ELR (cell line): ENCODE data around the gene ENOX2.
"Not testable (repeated sequence)": the region's sequence is repeated elsewhere in the genome, so short reads cannot be mapped to it uniquely, and the experiment has no call there.

Experiments
- DNase-seq: peaks from one replicate; pipeline ENCODE4 v3.0.0-alpha.2; 2015; ENCODE audit warnings: low read depth

The ENOX2 gene

DNA sequence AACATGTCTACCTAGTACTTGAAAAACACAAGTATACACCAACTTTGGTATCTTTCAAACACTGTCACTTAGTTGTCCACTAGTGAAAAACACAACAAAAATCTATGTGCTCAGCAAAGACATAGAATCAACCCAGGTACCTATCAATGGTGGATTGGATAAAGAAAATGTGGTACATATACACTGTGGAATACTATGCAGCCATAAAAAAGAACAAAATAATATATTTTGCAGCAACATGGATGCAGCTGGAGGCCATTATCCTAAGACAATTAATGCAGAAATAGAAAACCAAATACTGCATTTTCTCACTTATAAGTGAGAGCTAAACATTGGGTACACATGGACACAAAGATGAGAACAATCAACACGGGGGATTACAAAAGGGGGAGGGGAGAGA is 148.7 kb downstream of the ENOX2 start:
- DNase-seq = no peak

DNA sequence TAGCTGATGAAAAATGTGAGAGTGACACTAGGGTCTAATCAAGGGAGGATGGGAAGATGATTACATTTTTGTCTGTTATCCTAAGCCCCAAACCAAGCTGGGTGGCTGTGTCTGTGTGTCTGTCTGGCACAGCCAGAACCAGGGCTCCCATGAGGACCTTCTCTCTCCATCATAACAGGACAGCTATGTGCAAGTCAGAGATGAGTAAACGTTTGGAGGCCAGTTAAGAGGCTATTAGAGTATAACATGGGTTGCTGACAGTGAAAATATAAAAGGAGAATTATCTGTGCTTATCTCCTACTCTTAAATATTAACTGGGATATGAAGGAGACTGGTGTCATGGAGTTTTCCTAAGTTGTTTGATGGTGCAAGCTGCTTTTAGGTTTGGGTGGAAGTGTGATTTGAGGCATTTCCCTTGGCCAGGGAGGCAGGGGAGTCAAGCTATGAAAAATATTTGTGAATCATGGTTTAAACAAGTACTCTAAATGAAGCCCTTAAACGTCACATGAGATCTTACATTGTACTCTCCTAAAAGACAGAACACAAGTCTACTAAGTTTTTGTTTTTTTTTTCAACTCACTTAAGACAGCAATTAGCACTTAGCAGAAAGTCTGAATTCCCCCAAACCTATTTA is 156.2 kb downstream of the ENOX2 start:
- DNase-seq = no peak

DNA sequence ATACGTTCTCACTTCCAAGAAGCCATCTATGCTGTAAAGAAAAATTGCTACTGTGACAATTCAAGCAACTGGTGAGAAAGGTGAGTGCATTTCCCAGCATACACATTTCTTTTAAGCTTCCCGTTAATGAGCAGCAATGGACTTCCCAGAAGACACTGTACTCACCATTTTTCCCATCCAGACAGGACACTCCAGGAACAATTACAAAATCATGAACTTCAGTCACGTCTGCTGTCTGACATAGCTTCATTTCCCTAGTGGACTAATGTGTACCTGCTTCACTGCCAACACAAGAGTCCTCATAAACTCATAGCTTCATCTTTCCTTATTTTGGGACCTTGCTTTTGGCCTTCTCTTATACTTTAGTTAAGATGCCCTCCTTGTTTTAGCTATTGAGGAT is 156.9 kb downstream of the ENOX2 start:
- no peak for DNase-seq

DNA sequence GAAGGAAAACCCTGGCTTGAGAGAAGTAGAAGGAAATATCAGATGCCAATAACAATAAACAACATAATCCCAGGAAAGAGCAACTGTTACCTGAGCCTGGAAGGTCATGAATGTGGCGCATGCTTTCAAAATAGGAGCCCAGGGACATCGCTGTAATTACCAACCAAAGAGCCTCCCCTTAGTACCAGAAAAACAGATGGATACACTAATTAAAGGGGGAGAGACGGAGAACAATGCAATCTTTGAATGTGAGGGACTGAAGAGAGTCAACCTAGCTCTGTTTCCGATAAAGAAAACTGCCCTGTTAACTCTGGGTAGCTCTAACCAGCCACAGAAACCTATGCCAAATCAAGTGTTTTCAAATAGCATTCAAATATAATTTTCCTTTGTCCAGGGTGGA is 161.4 kb downstream of the ENOX2 start:
- no peak for DNase-seq

DNA sequence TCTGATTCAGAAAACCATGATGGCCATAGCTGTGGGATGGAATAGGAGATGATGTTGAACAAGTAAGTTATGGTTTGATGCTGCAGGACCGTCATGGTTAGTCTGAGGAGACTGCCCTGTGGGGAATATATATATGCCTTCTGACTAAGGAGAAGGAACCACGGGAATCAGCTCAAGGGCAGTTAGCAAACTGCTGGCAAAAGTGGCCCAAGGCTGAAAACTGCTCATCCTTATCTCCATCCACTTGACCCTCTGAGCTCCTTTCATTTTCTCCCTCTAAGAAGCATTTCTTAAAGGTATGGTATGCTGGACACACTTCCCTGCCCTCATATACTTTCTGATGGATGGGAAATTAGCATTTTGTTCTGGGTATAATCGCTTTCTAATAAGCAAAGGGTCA is 161.9 kb downstream of the ENOX2 start:
- DNase-seq = no peak

DNA sequence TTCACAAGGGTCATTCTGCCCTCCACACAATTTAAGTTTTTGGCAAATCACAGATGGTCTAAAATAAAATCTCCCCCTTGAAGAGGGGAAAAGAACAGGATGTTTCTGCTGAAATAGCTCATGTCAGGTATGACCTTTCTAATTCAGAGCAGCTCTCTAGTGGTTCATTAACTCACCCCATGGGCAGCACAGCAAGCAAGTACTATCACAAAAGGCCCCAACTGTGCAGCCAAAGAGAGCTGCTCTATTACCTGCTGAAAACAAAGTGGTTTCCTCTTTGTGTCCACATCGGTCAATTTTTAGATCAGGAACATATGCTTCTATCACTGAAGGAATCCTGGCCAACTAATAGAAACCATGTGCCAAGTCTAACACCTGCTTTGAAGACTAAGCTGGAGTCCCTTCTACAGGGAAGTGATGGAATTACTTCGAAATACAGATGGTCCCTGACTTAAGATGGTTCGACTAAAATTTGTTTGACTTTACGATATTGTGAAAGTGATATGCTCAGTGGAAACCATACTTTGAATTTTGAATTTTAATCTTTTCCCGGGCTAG is 164.3 kb downstream of the ENOX2 start:
- DNase-seq = no peak

DNA sequence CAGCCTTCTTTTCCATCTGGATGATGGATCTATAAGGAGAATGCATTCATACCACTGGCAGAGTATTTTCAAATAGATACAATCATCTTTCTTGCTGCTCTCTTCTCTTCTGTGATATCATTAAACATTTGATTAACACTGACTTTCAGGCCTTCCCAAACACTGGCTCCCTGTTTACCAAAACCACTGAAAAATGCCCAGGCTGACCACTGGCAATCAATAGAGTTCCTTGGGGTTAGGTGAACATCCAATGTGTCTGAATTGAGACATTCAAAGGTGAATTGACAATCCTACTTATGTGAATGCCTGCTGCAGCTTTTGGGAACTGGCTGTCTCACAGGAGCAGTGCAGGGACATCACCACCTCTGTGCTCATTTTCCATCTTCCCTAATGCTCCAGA is 168.3 kb downstream of the ENOX2 start:
- no peak for DNase-seq

DNA sequence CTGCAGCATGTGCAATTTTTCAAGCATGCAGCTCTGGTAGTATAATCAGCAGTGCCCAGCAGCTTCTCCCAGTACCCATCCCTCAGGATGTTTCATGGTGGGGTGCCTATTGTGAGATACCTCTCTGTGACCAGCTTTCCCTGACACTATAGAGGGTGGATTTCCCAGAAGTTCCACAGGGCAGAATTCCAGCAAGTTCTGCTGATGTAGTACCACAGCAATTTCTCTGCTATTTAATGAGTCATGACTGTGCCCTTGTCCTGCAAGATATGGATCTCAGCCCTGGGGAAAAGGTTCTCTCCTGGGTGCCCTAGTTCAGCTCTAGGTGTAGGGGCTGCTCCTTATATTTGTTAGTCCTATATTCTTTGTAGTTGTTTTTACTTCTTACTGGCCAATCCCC is 174.8 kb downstream of the ENOX2 start:
- DNase-seq = peak; percentile 74

DNA sequence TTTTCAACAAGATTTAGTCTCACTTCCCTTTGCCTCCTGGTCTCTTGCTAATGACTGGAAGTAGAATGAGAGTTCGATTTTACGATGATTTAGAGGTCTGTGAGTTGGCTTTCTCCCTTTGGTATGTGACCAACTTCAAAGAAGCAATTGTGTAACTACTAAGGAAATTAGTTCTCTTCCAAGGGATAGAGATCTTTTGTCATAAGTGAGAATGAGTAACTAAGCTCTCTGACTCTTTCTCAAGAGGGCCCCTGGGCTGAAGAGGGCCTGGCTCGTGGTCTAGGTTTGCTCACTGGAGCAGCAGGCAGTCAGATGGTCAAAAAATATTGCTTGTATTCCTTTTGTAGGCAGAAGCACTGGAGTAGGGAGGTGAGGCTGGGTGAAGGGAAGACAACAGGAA is 176.3 kb downstream of the ENOX2 start:
- peak; percentile 71 for DNase-seq

DNA sequence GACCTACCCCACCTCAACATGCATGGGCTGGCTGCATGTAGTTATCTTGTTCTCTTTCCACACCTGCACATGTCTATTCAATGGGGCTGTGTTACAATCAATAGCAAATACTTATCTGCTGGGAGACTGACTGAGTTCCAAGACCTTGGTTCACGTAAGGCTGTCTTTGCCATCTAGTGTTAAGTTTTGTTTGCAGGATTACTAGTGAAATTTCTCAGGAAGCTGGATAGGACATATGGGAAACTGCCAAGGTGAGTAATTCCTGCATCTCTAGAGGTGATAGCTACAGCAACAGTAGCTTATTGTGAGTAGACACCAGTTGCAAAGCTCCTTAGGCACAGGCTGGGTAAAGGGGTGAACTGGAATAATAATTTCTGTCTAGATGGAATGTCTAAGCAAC is 177.5 kb downstream of the ENOX2 start:
- DNase-seq = no peak

DNA sequence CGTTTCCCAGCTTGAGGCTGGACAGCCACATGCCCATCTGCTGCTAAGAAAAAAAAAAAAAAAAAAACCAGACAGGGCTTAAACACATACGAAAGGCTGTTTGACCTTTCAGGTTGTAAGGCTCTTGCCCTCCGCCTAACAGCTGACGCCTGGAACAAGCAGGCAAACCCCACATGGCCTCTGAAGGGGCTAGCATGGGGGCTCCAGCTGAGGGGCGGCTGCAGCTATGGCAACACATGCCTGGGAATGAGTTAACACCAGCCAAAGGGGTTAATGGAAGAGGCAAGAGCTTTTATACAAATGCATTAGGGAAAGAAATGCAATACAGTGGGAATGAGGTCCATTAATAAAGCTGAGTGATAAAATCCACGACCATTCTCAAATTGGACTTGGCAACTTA is 183.6 kb downstream of the ENOX2 start:
- DNase-seq = no peak

DNA sequence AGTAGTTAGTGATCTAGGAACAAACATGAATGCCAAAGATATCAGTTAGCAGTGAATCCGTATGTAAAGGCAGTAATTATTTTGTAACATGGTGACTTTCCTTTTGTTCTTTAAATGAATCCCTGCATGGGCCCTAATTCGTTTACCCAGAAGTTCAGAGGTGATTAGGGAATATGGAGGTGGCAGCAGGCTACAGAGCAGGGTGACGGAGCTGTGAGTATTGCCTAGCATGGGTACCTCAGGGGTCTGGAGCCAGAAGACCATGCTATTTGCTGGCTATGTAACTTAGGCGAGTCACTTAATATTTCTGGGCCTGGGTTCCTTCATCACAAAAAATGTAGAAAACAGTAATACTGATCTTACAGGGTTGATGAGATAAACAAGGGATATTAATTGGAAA is 184.9 kb downstream of the ENOX2 start:
- DNase-seq = no peak

DNA sequence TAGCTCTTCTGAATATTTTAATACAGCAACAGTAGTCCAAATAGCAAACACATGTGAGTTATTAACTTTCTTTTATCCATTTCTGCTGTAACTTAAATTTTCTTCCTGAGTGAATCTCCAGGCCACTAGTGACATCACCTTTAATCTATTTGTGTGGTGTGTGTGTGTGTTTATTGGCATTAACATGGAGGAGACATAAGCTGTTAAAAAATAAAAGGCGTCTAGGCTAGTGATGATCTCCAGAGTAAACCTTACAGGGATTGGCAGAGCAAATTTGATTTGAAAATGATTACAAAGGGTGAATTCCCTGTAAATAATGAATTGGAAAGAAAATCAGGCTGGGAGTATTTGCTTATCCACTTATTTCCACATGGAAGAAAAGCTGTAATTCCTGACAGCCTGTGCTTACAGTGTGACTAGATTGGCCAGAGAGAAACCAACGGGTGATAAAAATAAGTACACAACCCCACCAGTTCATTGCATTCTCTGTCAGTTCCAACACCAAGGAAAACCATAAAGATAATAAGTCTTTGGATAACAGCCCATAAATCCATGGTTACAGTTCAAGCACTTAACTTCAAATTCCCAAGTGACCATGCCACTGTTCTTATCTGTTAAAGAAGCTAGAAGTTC is 186.1 kb downstream of the ENOX2 start:
- no peak for DNase-seq

DNA sequence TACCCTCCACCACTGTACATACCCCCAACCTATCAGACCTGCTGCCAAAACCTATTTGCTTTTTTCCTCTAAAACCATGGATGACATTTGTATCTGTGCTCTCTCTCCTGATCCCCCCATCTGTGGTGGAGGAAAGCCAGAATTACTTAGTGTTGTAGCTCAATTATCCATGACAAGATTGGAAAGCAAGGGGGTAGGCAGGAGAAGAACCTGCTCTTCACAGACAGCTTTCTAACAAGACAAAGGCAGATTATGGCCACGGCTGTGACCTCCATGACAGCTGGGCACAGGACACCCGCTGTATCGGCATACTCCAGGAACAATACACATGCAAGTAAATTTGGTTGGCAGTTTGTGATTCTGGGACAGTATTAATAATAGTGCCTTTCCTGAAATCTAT is 186.7 kb downstream of the ENOX2 start:
- no peak for DNase-seq

DNA sequence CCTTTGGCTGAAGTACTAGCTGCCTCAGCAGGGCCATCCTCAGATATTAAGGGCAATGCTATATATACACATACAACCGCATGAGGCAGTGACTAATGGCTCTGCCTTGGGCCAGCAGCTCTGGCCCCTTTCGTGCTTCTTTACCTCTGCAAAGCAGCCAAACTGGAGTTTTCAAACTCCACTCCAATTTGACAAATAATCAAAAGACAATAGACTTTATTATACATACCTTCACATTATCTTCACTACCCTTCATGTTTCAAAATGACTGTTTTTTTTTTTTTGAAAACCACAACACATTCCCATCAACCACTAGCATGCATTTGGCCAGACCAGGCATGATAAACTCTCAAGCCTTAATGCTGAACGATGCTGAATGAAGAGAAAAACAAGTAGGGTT is 187.7 kb downstream of the ENOX2 start:
- no peak for DNase-seq

DNA sequence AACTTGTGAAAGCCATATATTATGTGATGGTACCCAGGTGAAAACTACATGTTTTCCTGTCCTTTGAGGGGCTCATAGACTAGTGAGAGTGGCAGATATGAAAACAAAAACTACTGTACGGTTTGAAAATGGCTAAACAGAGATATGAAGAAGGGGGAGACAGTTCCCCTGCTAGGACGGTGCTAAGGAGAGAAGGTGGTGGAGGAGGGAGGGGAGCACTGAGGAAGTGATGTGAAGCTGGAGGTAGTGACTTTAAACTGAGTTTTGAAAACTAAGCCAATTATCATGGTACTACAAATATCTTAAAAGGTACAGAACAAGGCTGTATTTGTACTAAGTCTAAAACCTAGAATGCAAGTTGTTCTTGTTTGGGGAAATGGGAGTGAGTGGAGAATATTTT is 188.3 kb downstream of the ENOX2 start:
- DNase-seq = no peak

DNA sequence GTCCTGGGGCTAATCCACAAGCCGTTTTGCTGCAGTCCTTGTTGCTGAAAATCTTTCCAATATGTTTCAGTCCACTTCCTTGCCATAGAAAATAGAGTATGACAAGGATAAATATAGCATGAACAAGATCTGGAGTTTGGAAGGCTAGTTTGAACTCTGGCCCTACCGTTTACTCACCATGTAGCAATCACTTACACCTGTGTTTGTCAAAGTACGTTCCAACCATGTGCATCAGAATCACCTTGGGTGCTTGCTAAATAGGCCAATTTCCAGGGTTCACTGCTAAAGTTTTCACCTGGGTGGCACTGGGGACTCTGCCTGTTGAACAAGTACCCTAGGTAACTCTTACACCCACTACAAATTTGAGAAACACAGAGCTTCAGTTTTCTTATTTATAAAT is 188.9 kb downstream of the ENOX2 start:
- no peak for DNase-seq

DNA sequence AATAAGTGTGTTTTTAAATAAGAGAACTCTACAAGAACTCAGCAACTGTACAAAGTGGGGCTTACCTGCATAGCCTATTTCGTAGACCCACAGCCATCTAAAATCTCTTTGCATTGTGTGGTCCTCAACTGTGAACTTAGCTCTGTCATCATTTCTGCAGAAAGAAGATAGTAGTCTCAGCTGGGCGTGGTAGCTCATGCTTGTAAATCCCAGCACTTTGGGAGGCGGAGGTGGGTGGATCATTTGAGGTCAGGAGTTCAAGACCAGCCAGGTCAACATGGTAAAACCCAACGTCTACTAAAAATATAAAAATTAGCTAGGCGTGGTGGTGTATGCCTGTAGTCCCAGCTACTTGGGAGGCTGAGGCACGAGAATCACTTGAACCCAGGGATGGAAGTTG is 193.8 kb downstream of the ENOX2 start:
- DNase-seq = not testable (repeated sequence)

DNA sequence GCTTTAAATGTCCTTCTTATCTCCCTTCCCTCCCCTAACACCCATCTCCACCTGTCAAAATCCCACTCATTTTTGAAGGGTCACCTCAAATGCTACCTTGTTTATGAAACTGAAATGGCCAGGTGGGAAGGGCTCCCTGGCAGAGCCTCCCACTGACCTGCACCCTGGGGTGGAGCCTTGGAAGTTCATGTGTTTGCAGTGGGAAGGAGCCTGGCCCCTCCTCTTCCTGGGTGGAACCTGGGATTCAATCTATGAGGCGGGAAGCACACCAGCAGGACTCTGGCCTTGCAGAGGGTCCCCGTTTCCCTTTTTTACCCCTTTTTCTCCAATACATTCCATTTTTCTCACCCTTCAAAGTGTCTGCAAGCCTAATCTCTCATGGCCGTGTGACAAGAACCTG is 197.4 kb downstream of the ENOX2 start:
- no peak for DNase-seq

DNA sequence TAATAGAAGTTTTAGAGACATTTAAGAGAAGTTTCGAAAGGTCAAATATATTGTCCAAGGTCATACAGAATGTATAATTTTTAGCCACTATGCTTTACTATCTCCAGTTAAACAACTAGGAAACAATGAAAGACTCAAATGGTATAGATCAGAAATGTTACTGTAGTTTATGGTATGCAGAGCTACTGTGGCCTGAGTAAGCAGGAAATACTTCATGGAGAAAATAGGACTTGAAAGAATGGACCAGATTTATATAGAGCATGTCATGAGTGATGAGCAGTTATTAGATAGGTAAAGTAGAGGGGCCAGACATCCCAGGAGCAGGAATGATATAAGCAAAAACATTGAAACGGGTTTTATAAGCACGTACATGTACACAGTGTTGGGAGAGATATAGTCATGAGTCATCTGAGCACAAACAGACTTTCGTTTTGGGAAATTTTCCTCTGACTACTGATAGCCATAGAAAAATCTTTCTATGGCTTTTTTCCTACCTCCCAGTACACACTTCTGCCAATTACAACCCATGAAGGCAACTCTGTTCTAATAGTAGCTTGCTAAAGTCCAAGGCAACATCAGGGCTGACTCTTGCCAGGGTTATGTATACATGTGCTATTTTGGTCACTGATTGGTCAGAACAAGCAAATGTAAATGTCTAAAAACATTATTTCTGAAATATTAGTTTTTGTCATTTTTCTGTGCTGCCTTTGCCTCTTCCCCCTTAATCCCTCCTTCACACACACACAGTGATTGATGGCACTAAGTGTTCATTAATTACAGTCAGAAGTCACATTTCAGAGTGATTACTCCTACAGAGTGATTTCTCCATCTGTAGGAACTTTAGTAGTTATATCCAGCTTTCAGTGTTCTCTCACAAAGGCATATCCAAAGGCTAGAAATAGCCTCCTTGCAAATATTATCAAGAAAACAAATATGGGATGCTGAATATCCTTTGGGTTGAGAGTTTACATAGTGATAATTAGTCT is 198.7 kb downstream of the ENOX2 start:
- DNase-seq = peak; percentile 49

DNA sequence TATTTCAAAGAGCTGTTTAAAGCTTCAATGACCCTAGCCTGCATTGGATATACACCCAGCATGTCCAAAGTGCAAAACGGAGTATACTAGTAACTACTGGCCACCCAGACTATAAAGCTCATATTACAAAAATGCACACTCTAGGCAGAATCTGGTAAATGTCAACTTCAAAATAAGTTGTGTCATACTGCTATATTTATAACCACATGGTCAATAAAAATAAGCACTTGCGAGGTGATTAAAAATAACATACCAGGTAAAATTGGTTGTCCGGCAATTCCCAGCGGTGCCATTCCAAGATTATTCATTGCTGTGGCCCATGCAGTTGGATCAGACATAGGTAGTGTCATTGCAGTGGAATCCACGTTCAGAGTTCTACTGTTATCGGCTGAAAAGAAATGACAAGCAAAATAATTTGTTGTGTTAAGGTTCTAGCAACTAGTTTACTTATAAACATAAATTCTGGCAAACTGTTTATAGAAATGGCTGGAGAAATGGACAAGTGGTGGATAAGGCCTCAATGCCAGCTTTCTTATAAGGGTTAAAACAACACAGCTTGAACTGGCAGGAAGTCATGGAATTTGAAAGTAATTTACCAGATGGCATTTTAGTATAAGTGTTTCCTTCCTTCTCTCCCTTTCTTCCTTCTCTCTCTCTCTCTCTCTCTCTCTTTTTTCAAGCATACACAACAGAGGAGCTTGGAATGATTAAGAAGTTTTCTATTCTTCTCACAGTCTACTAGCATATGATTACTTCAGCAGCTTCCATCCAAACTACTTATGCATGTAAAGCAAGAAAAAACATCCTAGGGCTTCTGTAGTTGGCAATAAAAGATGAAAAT is 199.9 kb downstream of the ENOX2 start:
- peak; percentile 13 for DNase-seq

DNA sequence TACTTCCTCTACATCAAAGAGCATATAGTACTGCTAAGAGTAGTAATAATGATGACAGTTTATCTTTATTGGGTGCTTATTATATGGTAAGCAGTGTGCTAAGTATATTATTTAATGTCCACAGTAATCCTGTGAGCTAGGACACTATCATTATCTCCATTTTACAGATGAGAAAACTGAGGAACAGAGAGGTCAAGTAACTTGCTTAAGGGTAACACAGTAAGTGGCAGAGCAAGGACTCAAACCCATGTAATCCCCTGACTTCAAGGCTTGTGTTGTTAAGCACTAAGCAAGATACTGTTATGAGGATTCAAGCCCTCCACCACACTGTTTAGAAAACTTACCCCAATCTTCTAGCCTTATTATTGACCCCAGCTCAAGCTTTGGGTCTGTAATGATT is 202.4 kb downstream of the ENOX2 start:
- DNase-seq = no peak
